GM18909 (cell line): ENCODE results near the gene TLCD4.

ENCODE experiments used
- ATAC-seq: cut with Tn5 transposase; IDR thresholded peaks from one replicate; pipeline ENCODE4 v1.9.1; 2021; ENCODE audit warnings: mild to moderate bottlenecking; ENCODE audit not compliant: unreplicated experiment, poor library complexity

Gene TLCD4

DNA sequence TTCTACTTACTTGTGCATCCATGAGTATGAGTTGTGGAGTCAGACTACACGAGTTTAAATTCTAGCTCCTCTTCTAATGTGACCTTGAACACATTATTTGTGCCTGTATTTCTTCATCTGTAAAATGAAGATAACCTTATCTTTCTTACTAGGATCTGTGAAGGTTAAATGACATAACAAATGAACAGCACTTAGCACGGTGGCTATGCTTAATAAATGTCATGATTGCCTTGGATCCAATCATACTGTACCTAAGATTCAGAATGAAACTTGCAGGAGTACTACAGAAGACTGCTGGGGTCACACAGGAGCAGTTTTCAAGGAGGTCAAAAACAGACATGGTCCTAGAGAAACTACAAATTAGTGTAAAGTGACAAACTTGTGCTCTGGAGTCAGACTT, 22.2 kb upstream of the TLCD4 start:
- no peak for ATAC-seq

DNA sequence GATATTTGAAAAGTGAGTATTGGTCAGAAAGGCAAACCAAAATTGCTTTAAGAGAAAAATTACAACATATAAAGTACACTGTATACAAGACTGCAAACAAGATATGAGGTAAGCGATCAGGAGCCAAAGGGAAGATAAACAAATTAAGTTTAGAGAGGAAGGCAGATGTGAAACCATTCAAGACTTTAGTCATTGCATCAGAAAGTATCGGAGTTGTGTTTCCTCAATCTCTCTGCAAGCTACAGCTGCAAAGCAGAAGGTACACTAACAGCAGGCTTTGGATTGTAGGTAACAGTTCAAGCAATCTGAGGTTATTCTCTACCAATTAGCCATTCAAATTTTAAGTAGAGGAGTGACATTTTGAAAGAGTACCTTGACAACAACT, 21.3 kb upstream of the TLCD4 start:
- ATAC-seq, result peak; percentile 96

DNA sequence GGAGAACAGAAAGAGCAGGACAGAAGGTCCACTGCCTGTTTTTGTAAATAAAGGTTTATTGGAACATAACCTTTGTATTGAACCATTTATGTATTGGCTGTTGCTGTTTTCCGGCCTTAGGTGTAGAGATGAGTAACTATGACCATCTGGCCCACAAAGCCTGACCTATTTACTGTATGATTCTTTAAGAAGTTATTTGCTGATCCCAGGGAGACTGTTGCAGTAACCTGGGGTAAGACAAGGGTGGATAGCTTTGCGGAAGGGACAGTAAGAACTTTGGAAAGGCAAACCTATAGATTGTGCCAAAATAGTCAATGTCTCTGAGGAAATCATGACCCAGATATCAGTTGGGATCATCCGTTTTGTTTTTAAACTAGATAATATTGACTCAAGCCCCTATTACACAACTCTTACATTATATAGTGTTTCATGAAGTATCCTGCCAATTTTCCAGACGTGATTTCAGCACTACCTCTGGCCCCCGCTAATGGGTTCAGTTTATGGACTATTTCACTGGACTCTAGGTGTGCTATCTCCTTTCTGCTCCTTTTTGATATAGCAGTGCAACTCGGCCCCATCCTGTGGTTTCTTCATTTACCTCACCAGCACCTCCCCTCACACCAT, 20.8 kb upstream of the TLCD4 start:
- ATAC-seq, result peak; percentile 49

DNA sequence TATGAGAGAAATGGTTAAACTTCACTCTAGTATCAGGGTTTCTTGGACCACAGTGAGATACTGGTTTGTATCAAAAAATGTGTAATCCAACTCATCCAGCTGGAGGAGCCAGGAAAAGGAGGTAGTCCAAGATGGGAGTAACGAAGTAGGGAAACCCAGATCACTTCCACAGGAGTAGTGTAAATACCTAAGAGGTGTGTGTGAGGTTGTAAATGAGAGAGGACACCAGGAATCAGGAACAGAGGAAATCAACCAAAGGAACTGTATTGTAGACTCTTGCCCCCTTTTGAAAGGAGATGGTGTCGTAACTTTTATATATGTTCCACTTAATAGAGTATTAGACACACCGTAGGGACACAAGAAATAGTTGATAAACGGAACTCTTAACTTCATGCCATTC, 19.7 kb upstream of the TLCD4 start:
- ATAC-seq, result no peak

DNA sequence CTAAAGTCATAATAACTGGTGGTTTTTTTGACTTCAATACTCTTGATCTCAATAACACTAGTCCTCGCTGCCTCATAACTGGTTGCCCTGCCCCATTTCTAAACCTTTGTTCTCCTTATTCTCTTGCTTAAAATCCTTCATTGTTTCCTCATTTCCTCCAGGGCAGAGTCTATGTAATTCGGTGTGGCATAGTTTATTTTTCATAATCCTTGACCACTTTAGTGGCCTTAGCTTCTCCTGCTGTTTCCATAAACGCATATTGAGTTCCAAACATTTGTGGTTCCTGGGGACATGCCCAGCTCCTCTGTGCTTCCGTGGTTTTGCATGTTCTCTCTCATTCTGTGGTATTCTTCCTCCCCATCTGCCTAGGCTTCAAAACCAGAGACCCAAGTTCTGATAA, 19.0 kb upstream of the TLCD4 start:
- ATAC-seq, result no peak

DNA sequence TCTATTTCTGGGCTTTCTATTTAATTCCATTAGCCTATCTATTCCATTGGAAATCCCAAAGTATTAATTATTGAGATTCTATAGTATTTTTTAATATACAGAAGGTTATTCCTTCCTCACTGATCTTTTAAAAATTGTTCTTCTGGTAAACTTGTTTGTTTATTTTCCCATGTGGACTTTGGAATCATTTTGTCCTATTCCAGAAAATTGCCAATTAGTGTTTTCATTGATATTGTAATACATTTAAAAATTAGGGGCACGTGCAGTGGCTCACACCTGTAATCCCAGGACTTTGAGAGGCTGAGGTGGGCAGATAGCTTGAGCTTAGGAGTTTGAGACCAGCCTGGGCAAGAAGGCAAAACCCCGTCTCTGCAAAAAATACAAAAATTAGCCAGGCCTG, 8.4 kb upstream of the TLCD4 start:
- ATAC-seq, result no peak

DNA sequence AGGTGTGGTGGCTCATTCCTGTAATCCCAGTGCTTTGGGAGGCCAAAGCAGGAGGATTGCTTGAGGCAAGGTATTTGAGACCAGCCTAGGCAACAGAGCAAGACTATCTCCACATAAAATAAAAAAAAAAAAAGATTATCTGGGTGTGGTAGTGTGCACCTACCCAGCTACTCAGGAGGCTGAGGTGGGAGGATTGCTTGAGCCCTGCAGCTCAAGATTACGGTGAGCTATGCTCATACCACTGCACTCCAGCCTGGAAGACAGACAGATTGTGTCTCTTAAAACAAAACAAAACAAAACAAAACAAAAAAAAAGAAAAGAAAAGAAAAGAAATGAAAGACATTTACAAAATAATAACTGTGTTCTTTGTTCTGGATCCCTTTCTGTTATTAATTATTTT, 6.1 kb upstream of the TLCD4 start:
- ATAC-seq, result no peak

DNA sequence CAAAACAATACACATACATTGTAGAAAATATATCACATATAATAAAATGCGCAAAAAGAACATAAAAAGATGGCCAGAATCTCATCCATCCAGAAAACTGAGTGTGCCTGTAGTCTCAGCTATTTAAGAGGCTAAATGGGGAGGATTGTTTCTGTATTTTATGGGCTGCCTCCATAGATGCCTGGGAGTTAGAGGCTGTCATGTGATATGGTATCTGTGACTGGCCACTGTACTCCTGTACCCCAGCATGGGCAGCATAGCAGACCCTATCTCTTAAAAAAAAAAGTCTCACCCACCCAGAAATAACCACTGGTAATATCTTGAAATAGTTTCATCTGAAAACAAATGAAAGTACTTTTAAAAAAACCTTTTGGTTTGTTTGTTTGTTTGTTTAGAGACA, 3.5 kb upstream of the TLCD4 start:
- no peak for ATAC-seq

DNA sequence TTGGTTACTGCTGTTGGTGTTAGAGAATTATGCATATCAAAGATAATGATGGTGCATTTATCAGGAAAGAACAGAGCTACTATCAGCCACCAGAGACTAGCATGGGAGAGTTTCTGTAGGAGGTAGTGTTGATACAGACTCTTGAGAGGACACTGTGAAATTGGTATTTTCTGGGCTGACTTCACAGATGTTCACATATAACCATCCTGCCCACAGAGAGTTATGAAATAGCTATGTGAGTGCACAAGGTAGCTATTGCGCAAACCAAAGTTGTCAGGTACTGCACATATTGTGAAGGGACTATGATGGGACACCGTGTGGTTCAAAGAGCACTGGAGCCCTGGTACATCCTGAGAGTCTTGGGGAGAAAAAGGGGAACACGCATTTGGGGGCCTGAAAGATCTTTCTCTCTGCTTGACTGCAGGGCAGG, 1.4 kb upstream of the TLCD4 start:
- ATAC-seq, result no peak

DNA sequence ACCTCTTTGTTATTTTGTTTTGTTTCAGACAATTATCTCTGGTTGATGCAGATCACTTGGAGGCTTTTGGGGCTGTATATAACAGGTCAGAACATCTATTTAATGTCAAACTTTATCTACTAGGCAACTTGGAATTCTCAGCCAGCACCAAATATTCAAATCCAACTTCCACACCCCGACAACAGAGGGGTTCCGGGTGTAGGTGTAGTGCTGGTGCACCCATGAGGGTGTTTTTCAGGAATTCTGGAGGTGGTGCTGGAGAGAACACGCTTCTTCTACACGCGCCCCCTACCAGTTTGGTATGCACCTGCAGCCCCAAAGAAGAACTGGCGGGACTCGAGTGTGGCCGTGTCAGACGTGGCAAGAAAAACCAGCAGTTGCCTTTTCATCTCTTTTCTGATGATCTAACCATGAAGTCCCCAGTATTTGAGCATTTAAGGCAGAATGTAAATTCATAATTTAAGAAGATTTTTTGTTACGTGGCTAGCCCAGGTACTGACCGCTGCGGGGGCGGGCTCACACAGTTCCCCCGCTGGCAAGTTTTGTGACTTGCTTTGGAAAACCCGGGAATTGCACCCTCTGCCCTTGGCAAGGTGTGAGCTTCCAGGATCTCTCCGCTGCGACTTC, 462 bp upstream of the TLCD4 start:
- ATAC-seq, result peak; percentile 70

DNA sequence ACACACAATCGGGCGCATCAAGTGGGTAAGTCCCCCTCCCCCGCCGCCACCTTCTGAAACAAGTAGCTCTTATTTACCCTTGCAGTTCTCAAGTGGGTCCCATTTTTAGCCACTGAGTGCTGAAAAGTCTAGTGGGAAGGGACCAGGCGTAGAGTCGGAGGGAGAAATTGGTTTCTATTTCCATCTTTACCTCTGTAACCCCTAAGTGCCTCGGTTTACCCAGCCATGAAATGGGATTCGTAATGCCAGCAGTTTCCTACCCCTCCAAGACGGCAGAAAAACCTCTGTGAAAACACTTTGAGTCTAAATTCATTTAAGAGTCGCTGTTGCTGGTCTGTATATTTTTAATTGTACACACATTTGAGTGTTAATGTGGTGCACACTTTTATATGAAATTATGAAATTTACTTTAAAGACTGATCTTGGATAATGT, 928 bp downstream of the TLCD4 start:
- no peak for ATAC-seq

DNA sequence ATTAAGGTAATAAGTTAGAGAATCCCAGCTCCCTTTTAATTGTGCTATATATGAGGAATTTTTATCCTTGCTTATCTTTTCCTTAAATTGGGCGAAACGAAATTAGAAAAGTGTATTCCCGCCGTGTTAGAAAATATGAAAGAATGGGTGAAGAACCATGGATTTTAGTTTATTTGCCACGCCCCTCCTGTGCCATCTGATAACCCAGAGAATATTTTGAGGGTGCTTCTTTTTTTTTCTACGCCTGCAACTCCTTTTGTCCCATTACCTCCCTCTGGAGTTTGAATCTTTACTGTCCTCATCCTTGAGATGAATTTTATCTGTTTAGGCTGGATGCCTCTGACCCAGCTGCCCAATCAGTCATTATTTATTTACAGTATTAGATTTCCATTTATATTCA, 1.6 kb downstream of the TLCD4 start:
- no peak for ATAC-seq

DNA sequence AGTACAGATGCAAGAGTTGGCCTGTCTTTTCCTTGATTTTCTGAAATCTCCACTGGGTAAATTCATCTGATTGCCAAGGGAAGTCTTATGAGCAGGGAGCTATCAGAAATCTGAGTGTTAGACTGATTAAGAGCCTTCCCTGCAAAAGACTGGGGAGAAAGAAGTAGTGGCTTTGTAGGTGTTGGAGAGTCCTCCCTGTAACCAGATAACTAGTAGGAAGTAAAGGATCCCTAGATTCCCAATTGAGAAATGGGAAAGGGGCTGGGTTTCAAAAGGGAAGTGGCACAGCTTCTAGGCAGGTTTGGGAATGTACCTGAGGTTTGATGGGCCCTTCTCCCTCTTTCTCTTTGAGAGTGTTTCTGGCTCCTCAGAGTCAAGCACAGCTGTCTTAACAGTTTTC, 2.1 kb downstream of the TLCD4 start:
- no peak for ATAC-seq

DNA sequence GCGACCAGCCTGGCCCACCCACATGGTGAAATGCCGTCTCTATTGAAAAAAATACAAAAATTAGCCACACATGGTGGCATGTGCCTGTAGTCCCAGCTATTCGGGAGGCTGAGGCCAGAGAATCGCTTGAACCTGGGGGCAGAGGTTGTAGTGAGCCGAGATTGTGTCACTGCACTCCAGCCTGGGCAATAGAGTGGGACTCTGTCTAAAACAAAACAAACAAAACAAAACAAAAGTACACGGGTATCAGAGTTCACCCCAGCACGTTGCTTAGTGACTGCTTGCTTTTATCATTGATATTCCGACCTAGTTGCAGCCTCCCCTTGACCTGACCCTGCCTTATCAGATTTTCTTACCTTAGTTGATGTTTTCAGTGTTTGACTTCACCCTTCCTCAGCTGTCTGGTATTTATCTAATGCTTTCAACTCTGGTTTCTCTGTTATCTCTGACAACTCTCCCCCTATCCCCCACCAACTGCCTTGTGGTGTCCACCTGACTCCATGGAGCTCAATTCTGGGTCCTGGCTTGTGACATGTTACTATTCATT, 5.1 kb downstream of the TLCD4 start:
- no peak for ATAC-seq

DNA sequence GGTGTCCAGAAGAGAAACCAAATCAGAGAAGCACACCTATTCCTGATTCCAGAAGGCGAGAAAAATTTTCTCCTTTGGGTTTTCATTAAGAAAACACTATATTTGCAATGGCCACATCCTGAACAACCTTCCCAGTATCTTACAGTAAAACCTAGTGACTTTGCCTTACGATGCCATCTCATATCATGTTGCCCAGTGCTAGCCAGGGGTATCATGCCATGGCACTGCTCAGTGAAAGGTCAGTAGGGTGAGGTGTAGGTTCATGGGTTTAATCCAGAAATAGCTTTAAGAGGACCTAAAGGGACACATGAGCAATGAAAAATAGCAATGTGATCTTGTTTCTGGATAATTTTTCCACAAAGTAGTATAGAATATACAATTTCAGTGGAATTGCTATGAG, 7.2 kb downstream of the TLCD4 start:
- ATAC-seq, result no peak

DNA sequence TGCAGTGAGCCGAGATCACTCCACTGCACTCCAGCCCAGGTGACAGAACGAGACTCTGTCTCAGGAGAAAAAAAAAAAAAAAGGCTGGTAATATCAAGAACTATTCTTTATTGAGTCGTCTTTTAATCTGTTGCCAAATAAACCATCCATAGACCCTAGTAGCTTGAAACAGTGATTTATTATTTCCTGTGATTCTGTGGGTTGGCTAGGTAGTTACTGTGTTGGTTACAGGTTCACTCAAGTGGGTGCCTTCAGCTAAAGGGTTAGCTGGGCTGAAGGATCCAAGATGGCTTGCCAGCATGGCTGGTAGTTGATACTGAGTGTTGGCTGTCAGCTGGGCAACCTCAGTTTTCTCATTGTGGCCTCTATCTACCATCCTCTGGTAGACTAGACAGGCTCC, 9.2 kb downstream of the TLCD4 start:
- ATAC-seq, result no peak

DNA sequence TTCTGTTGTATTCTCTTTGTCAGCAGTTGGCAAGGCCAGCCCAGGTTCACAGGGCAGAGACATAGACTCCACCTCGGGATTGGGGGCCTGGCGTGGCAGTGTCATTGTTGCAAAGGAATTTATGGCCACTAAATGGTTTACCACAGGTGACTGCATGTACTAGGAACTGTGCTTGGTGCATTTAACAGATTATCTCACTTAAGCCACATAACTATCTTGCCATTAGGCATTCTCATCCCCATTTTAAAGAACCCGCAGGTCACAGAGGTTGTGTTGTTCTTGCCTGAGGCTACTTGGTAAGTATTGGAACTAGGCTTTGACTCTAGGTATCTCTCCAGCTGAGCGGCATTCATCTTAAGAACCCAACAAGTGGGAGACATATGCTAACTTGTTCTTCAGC, 9.7 kb downstream of the TLCD4 start:
- no peak for ATAC-seq

DNA sequence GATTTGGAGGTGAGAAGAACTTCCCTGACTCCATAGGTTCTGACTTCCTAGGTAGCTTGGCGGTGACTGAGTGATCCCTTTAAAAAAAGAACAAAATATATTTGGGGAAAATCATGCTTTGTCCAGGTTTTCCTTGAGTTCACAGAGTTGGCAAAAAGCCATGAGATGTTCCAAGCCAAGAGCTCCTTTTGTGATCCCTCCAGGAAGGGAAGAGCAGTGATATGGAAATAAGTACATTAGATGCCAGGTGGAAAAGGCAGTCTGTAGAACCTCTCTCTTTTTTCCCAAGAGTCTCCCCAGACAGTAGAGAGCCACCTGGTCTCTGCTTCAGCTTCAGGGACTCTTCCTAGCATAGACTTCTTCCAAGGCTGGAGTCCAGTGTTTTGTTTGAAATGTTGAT, 10.2 kb downstream of the TLCD4 start:
- ATAC-seq, result no peak

DNA sequence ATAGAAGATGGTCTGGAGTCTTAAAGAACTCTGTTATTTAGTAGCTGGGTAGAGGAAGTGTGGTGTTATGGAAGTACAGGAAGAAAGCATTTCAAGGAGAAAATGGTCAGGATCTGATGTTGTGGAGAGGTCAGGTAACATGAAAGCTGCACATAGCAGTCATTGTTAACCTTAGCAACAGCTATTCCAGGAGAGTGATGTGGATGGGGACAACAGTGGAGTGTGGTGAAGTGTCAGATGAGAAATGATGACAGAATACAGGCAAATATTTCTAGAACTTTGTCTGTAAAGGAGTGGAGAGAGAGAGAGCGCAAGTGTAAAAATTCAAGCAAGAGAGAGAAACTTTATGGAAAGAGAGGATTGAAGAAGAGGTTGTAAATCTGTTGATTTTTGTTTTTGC, 15.6 kb downstream of the TLCD4 start:
- no peak for ATAC-seq

DNA sequence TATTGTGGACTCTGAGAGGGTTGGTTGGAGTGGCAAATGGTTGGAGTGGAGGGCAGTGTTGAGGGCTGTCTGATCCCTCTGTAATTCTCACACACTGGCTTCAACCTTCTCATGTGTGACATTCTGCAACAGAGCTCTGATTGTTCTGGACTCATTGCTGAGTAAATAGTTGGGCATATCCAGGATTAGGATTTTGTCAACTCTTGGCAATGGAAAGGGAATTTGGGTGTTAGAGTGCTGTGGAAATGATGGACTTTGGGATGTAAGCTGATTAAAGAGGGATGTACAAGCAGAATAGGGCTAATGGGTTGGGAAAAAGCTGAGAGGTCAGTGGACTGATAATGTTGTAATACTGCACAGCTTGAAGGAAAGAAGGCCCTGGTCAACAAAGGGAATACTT, 16.5 kb downstream of the TLCD4 start:
- no peak for ATAC-seq

DNA sequence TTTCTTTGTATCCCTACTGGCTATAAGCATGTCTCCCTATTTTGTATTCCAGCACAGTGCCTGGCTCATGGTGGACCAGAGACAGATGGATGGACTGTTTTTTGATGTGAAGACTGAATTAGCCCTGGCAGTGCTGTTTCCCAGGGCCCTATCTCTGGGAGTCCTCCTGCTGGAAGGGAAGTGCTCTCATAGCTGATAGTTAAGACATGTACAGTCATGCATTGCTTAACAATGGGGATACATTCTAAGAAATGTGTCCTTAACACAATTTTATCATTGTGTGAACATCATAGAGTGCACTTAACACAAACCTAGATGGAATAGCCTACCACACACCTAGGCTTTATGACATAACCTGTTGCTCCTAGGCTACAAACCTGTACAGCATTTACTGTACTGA, 21.1 kb downstream of the TLCD4 start:
- ATAC-seq, result no peak

DNA sequence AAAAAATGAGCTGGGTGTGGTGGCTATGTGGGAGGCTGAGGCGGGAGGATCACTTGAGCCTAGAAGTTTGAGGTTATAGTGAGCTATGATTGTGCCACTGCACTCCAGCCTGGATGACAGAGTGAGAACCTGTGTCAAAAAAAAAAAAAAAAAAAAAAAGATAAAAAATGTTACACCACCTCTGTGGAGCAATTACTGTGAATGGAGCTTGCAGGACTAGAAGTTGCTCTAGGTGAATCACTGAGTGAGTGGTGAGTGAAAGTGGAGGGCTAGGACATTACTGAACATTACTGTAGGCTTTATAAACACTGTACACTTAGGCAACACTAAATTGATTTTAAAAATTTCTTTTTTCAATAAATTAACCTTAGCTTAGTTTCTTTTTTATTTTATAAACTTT, 21.9 kb downstream of the TLCD4 start:
- no peak for ATAC-seq
